DND-41 (cell line): ENCODE results near the gene ADCY2.

Experiments
- CTCF ChIP-seq: IDR thresholded peaks from 2 replicates; pipeline ENCODE4 v1.5.1; 2012; ENCODE audit warnings: borderline replicate concordance, low read length, moderate library complexity, mild to moderate bottlenecking; ENCODE audit not compliant: poor library complexity, severe bottlenecking; ENCODE audit errors: extremely low read depth
- EZH2 ChIP-seq: IDR thresholded peaks from 3 replicates; pipeline ENCODE4 v1.6.1; 2012; ENCODE audit warnings: borderline replicate concordance, low read depth, mild to moderate bottlenecking, moderate library complexity, low read length, inconsistent platforms; ENCODE audit not compliant: severe bottlenecking

GRCh38 chr5:7395947-7396712 lies at the start of gene ADCY2:
- TF ChIP-seq EZH2 (no peak), CTCF (no peak)
